IPS DF 4.7 (cell line): ENCODE results near the gene WASHC3.
"Not testable (repeated sequence)": the region's sequence is repeated elsewhere in the genome, so short reads cannot be mapped to it uniquely, and the experiment has no call there.

Experiments
- DNase-seq: peaks from one replicate; pipeline ENCODE4 v3.0.0-alpha.2; 2013; ENCODE audit warnings: low spot score; ENCODE audit errors: extremely low read depth

Gene WASHC3

GRCh38 chr12:102051431-102051965, 10.3 kb downstream of the WASHC3 start:
- no peak for DNase-seq

- DNase-seq, result no peak
Measured at GRCh38 chr12:102050660-102051430, 10.9 kb downstream of the WASHC3 start.

DNA sequence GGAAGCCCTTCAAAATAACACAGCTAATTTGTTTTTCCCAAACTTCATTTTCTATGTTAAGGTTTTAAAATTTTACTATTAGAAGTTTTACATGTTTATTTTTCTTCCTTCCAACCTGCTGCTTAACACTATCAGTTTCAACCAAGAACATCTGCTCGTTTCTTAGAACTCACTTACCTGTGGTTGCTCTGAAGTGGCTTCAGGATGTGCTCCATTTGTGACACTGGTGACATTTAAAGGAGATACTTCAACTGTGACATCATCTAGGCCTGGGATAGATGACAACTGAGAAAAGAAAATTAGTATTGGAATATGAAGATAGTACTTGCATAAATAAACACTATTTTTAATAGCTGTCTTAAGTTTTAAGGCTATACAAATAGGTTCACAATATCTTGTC, 17.9 kb downstream of the WASHC3 start:
- DNase-seq, result no peak

DNA sequence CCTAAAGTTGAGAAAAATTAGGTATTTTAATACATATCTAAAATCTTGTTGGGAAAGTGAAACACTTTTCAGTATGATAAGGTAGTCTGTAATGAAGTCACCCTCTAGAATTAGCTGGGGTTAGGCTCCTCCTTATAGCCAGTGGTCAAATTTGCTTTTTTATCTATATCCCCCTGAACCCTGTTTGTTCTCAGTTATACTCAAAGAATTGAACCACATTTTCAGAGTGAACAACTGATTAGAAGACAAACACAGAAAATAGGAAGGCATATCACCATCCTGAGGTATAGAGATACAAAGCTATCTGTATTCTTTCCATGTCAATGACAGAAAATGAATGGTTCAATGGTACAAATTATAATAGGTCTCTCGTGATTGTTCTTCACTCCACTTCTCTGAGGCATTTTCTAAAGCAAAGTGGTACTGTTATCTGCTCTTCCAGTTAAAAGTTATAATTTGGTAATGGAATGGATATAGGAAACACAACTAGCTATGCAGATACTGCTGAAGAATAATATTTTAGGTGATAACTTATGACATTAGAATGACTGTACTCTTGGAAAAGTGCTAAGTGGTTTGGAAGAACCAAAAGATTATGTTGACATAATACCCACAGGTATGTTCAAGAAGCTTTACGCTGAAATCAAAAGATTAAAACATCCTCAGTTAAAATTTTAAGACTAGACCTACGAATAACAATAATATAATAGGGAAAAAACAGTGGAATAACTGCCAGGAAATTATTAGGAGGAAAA, 27.6 kb downstream of the WASHC3 start:
- no peak for DNase-seq

GRCh38 chr12:102031852-102032251, 29.9 kb downstream of the WASHC3 start:
- DNase-seq, result no peak

DNA sequence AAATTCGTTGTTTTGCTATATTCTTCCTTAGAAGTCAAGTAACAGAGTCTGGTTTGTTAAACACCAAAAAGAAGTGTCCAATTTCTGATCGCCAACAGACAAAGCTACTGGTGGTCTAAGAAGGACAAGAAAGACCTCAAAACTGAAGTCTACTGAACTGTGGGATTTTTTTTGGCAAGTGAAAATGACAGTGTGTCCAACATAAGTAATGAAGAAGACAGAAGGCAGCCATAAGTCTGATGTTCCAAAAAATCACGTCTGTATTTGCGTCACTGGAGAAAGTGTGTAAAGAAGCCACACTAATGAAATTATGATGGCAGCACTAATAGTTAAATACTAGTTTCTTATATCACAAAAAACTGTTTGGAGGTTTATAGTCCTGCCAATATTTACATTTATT, 32.6 kb downstream of the WASHC3 start:
- no peak for DNase-seq

- DNase-seq, result no peak
Measured at GRCh38 chr12:102026728-102027127, 35.1 kb downstream of the WASHC3 start.

DNA sequence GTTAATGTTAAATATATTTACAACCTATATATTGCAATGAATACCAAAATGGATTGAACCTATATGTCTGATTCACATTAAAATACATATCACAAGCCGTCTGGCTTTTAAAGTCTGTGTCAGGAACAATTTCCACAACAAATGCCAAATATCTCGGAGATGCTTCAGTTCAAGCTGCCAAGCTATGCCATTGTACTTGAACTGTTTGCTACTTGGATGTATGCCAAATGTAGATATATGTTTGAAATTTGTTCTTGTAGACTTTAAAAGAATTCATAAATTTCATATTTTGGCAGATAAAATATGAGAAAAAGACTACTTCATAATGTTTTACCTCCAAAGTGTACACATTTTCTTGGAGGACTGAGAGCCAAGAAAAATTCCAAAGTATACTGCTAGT, 37.0 kb downstream of the WASHC3 start:
- no peak for DNase-seq

DNA sequence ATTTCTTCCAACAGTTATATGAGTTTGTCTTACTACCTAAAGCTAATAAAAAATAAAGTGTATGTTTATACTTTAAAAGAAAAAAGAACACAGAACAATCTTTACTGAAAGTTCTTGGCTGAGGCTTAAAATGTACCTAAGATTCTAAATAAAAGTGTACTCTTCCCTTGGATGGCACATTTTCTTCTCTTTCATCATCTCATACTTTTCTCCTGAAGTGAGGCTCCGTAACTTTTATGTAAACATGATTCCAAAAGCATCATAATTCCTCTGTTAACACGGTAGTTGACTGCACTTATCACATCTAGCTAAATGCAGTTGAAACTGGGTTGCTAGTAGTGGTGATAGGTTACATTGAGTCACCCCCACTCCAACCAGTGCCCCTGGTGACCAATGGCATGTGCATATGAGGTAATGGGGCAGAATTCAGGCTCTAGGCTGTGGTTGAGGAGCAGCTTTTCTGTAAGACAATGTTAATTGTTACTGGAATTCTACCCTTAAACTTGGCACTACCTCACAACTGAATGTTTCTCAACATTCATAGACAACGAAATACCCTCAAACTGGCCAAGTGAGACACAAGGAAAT, 38.4 kb downstream of the WASHC3 start:
- no peak for DNase-seq

- no peak for DNase-seq
Measured at GRCh38 chr12:102022286-102022685, 39.5 kb downstream of the WASHC3 start.

DNA sequence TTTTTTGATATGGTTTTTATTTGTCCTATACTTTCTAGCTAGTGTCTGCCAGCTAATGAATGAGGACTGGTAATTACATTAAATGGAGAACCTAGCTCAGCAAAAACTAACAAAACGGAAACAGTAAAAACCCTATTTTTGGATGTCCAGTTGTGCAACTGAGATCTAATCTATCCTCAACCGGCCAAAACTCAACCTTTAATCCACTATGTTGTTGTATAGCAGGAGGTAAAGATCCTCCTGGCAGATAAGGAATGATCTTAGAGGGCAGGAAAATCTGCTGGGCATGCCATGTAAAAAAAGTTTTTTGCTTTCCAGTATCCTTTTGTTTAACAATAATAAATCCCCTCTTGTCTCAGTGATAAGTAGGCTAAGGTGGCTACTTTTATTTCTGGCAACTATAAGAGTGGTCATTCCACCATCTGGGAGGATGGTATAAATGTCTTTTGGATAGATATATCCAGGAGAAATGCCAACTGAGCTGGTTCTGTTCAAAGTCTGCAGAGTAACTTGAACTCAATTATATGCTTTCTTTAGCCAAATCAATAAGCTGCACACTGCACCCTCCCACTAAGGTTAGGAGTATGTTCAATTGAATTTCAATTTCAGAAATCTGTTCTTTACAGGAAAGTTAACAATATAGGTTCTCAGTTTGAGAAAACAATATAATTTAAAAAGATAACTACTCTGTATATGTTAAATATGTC, 40.1 kb downstream of the WASHC3 start:
- no peak for DNase-seq

DNA sequence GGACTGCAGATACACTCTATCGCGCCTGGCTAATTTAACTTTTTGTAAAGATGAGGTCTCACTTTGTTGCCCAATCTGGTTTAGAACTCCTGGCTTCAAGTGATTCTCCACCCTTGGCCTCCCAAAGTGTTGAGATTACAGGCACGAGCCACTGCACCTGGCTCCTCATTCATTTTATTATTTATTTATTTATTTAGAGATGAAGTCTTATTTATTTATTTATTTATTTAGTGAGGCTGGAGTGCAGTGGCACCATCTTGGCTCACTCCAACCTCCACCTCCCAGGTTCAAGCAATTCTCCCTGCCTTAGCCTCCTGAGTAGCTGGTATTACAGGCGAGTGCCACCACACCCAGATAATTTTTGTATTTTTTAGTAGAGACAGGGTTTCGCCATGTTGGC, 43.2 kb downstream of the WASHC3 start:
- not testable (repeated sequence) for DNase-seq

DNA sequence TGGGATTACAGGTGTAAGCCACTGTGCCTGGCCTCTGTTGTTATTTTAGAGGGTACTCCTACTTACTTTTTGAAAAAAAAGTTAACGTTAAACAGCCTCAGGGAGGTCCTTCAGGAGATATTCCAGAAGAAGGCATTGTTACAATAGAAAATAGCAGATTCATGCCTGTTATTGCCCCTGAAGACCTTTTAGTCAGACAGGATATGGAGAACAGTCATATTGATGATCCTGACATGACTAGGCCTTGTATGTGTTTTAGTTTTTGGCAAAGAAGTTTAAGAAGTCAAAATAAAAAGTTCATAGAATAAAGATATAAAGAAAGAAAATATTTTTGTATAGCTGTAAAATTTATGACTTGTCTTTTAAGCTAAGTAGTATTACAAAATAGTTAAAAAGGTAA, 45.3 kb downstream of the WASHC3 start:
- DNase-seq, result no peak

DNA sequence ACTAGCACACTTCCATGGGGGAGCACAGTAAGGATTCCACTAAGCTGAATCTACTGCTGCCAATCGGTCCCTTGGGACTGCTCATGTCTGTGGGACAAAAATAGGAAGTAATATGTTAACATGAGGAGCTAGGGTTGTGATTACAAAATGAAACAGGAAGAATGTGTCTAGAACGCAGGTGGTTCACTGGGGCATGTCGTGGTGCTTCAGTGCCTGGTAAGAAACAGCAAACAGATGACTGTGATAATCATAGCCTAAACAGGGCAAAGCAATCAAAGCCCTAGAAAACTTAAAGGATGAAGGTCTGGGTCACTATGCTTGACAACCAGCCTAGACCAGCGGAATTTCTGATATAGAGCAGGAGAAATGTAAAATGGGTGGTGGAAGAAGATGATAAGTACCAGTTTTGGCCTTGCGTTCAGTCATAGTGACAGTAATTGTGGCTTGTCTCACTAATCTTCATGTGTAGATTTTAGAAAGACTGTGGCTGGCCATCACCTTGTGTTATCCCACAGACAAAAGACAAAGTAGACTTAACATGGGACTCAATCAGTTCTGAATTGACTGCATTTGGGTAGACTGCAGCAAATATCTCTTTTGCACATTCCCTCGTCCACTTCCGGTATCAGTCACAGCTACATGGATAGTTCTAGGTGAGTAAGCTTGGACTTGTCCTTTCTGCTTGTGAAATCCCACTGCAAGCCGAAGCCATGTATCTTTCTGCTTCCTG, 51.4 kb downstream of the WASHC3 start:
- no peak for DNase-seq

- DNase-seq, result no peak
Measured at GRCh38 chr12:102009796-102010195, 52.0 kb downstream of the WASHC3 start.

DNA sequence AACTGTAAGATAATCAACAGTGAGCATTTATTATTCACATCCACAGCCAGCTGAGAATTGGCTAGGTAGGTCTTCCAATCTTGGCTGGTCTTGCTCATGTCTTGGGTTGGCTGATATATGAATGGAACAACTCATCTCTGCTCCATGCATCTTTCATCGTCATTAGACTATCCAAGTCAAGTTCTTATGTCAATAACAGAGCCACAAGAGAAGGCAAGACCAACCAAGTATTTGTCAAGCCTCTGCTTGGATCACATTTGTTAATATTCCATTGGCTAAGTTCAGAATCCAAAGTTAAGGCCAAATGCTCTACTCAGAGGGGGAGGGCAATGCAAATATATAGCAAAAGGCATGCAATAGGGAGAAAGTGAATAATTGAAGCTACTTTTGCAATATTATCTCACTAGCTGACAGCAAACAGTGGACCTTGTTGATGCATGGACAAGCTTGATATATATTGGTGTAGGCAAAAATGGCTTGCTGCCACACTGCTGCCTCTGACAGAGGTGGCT, 53.1 kb downstream of the WASHC3 start:
- no peak for DNase-seq

DNA sequence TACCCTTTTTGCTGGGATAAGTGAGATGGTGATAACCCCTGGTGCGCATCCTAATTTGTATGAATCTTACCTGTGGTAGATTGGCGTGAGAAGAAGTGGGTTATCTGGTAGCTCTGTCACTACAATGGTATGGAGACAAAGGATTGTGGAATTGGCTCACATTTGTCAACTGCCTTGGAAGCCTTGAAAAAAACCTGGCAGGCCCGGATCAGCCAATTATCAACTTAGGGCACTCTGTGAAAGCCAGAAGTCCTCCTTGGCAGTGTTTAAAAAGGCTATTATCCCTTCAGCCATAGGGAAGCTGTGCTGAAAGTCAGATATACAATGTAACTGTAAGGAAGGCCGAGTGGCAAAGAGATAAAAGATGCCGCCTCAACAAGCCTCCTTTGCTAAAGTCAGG, 56.5 kb downstream of the WASHC3 start:
- DNase-seq, result no peak

DNA sequence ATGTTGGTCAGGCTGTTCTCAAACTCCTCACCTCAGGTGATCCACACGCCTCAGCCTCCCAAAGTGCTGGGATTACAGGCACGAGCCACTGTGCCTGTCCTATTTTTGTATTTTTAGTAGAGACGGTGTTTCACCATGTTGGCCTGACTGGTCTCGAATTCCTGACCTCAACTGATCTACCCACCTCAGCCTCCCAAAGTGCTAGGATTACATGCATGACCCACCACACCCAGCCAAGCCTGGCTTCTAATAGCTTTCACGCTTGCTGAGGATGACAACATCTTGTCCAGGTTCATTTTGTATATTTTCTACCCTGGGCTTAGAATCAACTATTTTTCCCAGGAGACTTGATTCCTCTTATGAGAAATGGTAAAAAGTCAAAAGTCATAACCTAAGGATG, 64.7 kb downstream of the WASHC3 start:
- no peak for DNase-seq

GRCh38 chr12:101995684-101996083, 66.1 kb downstream of the WASHC3 start:
- DNase-seq, result no peak

- no peak for DNase-seq
Measured at GRCh38 chr12:101992091-101992490, 69.7 kb downstream of the WASHC3 start.

- no peak for DNase-seq
Measured at GRCh38 chr12:101982307-101982706, 79.5 kb downstream of the WASHC3 start.
